NB4 (cell line): Measurements from ENCODE around the gene FARSA.

Experiments
- POLR2A ChIP-seq: IDR thresholded peaks from 2 replicates; pipeline ENCODE4 v1.6.1; 2011; ENCODE audit warnings: mild to moderate bottlenecking; ENCODE audit not compliant: insufficient read length; ENCODE audit errors: extremely low read depth
- TF ChIP-seq, protein P1 (sequence below): IDR thresholded peaks from one replicate; pipeline ENCODE4 v1.5.1; 2012; ENCODE audit warnings: low read depth, low read length
- TF ChIP-seq, protein P2 (sequence below): IDR thresholded peaks from 2 replicates; pipeline ENCODE4 v1.6.1; 2011; ENCODE audit warnings: low read depth, low read length

DNA sequence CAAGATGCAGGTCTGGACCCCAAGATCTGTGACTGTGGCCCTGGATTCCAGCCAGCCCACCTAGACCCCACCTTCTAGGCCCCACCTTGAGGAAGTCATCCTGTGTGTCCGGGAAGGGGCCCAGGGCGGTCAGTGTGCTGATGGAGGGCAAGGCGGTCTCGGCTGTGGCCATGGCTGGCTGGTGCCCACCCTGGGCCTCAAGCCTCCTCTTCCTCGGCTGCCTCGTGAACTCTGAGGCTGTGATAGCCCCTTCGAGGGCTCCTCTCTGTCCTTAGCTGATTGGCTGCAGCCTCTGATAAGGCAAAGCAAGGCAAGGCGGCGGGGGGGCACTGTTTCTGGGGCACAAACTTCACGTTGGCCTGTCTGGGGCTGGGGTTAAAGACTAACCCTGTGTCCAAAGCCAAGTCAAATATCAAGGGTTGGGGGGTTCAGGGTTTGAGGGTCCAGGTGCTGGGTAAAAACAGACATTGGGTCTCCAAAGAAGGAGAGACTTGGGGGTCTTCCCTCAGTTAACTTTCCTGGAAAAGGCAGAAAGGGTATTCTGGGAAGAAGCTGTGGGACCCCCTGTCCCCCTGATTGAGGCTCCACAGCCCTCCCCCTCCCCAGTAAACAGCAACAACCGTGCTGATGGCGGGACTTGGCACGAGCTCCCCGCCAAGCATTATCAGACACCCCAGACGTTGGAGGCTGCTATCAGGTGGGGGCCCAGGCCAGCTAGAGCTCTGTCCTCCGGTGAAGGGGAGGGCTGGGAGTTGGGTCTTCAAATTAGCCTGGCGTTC, 46.4 kb downstream of the FARSA start, which contains the start of gene KLF1:
- TF ChIP-seq POLR2A = no peak
- TF ChIP-seq, protein P1, sequence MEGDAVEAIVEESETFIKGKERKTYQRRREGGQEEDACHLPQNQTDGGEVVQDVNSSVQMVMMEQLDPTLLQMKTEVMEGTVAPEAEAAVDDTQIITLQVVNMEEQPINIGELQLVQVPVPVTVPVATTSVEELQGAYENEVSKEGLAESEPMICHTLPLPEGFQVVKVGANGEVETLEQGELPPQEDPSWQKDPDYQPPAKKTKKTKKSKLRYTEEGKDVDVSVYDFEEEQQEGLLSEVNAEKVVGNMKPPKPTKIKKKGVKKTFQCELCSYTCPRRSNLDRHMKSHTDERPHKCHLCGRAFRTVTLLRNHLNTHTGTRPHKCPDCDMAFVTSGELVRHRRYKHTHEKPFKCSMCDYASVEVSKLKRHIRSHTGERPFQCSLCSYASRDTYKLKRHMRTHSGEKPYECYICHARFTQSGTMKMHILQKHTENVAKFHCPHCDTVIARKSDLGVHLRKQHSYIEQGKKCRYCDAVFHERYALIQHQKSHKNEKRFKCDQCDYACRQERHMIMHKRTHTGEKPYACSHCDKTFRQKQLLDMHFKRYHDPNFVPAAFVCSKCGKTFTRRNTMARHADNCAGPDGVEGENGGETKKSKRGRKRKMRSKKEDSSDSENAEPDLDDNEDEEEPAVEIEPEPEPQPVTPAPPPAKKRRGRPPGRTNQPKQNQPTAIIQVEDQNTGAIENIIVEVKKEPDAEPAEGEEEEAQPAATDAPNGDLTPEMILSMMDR = no peak
- TF ChIP-seq, protein P2, sequence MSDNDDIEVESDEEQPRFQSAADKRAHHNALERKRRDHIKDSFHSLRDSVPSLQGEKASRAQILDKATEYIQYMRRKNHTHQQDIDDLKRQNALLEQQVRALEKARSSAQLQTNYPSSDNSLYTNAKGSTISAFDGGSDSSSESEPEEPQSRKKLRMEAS = no peak
